22Rv1 (cell line): ENCODE results near the gene OR8D4.

ENCODE experiments used
- CTCF ChIP-seq: fragments of 450-650 bp; IDR thresholded peaks from 2 replicates; pipeline ENCODE4 v1.5.1; 2017; ENCODE audit warnings: mild to moderate bottlenecking
- ZFX ChIP-seq: fragments of 450-650 bp; IDR thresholded peaks from 2 replicates; pipeline ENCODE4 v1.6.1; 2017; ENCODE audit warnings: antibody characterized with exemption, borderline replicate concordance

- TF ChIP-seq CTCF: no peak
- no peak for TF ChIP-seq ZFX
These were observed 2.0 kb downstream of the OR8D4 start for GRCh38 chr11:123903932-123904331.
